ENCODE measurements around the gene DNAH9.

DNAH9 gene

DNA sequence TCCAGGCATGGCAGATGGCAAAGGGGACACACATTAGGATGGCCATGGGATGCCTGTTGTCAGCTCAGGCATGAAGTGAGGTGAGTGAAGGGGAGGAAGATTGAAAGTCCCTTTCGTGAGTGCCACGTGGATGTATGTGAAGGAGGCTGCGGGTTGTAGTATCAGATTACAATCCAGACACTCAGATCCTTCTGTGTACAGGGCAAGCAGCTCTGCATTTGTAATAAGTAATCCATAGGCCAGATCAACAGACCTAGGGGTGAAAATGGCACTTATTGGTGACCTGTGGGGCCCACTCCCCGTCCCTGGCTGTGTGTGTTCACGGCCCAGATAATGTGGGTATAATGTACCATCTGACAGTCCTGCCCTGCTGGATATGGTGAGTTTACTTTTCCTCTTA, 159.5 kb downstream of the DNAH9 start:
- DNase-seq (ENCODE audit: low spot score), result no peak

DNA sequence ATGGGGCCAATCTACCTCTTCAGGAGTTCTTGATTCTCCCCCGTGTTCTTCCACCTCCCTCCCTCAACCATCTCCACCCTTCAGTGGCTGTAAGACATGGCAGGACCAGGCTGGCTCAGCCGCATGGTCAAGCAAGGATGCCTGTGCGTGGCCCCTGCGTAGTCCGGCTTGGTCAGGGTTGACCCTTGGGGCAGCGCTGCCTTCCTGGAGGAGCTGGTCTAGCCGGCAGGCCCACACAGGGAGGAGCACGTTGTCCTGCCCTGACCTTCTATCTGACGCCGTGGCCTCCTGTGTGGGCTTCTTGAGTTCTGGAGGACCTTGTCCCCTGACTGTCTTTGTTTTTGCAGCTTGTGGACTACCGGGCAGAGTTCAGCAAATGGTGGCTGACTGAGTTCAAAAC, 169.8 kb downstream of the DNAH9 start:
- DNase-seq (ENCODE audit: low spot score), result no peak

DNA sequence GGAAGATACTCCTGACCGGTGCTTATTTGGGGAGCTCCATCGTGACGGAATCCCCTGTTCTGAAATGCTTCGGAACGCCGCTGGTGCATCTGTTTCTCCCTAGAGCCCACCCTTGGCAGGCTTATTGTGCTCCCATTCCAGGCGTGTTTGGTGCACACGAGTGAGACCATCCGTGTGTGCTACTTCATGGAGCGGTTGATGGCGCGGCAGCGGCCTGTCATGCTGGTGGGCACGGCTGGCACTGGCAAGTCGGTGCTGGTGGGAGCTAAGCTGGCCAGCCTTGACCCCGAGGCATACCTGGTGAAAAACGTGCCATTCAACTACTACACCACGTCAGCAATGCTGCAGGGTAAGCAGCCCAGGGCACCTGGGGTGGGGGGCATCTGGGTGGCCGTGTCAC, 170.7 kb downstream of the DNAH9 start:
- no peak for DNase-seq (ENCODE audit: low spot score)

DNA sequence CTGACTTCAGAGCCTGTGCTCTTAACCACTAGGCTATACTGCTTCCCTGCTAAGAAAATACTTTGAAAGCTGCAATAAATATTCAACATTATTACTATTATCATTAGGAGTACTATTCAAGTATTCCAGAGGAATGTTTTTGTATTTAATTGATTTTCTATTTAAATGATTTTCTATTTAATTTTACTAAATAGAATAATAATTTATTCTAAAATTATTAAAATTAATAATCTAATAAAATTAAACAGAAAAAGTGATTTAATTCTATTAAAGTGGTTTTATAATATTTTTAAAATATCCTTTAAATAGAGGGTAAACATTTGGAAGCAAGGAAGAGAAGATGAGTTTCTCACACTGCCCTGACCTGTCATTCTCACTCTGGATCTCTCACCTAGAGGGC, 173.8 kb downstream of the DNAH9 start:
- DNase-seq (ENCODE audit: low spot score), result no peak

DNA sequence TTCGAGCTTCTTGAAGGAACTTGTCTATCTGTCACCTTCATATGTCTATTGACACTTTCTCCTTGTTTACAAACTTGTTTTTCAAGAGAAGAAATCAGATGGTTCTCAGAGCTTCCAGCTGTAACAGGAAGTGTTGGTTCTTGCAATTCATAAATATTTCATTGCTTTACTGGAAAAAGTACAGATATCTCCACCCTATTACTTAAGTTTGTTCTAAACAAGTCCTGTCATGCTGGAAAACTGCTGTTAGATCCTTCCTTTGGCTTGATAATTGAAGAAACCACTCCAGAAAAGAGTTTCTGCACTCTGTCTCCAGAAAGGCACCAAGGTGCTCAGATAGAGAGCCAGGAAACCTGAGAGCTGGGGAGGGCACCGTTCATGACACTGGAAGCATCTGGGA, 181.6 kb downstream of the DNAH9 start:
- DNase-seq (ENCODE audit: low spot score), result no peak

DNA sequence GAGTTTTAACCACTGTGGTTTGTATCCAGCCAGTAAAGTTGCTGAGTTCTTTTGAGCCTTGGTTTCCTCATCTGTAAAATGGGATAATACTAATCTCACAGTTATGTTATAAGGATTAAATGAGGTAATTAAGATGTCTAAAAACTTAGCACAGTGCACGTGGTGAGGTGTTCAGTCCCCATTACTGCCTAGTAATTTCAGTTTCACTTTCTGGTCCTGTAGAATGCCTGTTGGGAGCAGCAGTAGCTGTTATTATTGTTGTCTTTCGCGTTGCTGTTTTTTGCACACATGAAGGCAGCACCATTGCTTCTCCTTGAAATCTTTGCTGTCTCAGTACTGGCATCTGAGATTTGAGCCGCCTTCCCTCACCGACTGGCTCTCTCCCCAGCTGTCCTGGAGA, 182.4 kb downstream of the DNAH9 start:
- DNase-seq (ENCODE audit: low spot score), result no peak

DNA sequence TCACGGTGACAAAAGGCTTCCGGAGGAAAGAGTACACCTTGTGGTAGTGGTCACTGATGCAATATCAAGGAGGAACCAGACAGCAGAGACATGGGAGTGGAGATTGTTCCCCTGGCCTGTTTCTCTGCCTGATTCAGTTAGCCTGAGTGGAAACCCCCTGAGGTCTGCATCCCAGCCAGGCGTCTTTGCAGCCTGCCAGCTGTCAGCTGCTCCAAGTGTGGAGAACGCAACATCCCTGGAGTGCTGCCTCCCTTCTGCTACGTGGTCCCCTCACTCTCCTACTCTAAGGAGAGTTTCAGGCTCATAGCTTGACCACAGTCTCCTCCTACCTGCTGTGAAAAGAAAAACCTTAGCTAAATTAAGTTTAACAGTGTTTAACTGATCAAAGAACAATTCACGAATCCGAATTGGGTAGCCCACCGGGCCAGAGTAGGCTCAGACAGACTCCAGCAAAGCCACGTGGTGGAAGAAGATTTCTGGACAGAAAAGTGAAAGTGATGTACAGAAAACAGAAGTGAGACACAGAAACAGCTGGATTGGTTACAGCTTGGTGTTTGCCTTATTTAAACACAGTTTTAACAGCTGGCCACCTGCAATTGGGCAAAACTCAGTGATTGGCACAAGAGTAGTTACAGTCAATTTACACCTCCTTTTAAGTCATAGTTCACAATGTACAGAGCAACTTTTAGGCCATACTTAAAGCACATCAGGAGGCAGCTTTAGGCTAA, 188.6 kb downstream of the DNAH9 start:
- no peak for DNase-seq (ENCODE audit: low spot score)

DNA sequence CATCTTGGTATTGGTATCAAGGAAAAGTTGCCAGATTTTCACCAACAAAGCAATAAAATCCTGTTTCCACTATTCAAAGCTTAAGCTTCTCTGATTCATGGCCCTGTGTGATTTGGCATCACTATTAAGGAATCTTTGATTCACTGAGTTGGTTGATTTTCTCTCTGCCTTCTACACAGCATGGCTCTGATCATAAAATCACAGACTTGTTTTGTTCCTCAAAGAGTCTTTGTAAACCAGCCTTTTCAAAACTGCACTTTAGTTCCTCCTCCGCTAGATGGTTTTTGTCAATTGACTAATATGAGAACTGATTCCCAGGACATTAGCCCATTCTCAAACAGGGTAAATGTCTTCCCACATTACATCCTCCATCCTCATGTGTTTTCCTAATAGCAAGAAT, 197.6 kb downstream of the DNAH9 start:
- DNase-seq (ENCODE audit: low spot score), result peak; percentile 3

DNA sequence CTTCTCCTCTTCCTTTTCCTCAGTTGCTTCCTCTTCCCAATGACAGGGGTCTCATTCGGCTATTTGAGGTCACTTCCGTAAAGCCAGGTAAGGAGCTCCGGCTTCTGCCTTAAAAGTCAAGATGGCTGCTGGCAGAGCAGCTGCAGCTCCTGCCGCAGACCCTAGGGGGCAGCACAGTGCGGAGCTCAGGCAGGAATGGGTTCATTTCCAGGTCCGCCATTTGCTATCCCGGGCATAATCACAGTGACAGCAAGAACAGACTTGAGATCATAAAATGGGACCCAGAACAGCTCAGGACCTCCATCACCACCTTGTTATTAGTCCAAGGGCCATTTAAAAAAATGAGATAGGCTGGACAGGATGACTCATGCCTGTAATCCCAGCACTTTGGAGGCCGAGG, 199.5 kb downstream of the DNAH9 start:
- DNase-seq (ENCODE audit: low spot score), result no peak

DNA sequence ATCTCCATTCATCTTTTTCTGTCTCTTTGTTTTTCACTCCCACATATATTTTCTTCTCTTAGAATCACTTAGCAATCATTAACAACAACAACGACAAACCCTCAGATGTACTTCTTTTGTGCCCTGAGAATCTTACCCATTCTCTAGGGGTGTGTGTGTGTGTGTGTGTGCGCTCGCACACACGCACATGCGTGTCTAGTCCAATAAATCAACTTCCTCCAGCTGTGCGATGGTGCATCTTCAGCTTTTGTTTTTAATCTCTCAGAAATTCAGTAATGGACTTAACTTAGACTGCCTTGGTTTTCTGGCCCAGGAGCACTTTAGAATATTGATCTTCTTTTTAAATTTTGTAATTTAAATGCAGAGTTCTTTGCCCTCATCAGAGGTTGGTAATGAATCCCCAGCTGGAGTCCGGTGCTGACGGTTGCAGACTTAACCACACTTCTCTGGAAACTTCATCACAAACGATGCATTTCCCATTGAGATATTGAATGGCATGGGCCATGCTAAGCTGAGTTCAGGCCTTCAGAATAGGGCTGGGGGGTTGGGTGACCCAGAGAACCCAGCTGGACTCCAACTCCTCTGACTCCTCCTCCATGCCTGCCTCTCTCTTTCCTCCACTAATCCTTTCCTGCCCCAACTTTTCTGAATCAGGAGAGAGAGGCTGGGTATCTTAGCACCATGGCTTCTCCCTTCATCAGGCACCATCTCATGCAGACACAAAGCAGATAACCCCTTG, 205.1 kb downstream of the DNAH9 start:
- DNase-seq (ENCODE audit: low spot score), result no peak

DNA sequence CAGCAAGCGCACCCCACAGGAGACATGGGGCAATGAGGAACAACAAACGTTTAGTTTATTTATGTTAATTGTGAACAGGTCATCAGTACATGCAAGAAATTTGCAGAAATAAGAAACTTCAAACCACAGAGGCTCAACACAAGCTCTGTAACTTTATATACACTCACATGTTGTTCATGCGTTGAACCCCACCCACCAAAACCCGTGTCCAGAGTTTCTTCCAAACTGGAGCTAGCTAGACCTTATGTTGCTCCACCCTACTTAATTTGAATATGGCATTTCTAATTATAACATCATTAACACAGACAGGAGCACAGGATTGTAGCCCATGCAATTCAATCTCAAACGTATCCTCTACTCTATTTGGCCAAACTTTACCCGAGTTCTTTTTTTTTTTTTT, 206.9 kb downstream of the DNAH9 start:
- no peak for DNase-seq (ENCODE audit: low spot score)

DNA sequence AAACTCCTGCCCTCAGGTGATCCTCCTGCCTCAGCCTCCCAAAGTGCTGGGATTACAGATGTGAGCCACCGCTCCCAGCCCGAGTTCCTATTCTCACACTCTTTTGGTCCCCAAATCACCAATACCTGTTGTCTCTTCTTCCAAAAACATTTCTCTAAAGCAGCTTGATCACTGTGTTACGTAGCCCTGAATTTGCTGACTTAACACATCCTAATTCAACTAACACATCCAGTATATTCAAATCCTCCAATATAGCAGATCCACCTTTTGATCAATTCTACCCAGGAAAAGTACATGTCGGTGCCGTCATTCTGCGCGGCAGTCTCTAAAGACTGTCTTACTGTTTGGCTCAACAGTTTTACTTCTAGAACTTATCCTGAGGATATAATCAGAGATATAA, 207.7 kb downstream of the DNAH9 start:
- DNase-seq (ENCODE audit: low spot score), result no peak

DNA sequence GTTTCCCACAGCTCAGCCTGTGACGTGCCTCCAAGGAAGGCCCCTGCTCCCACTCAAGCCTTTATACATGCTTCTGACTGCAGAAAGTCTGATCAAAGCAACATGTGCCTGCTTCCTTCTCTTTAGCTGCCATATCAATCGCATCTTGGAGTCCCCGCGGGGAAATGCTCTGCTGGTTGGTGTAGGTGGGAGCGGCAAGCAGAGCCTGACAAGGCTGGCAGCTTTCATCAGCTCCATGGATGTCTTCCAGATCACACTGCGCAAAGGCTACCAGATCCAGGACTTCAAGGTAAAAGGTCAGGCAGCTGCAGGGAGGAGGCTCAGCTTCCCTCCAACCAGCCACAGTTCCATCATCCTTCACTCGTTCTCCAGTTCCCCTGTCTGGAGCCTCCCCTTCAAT, 209.3 kb downstream of the DNAH9 start:
- DNase-seq (ENCODE audit: low spot score), result no peak

DNA sequence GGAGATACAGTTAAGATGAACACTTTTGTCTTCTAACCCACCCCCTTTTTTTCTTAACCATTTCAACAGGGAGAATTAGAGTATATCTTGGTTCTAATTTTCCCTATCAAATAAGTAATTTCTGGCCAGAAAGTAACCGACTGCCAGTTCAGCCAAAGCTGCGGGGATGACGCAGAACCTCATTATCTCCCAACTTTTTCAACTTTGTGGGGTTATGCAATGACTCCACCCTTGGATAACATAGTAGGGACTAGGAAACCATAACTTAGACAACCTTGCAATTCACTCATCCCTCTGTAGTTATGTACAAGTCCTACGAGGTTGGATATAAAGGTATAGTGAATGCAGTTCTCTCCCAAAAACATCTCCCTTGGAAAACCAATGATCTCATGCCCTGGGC, 215.0 kb downstream of the DNAH9 start:
- DNase-seq (ENCODE audit: low spot score), result no peak

DNA sequence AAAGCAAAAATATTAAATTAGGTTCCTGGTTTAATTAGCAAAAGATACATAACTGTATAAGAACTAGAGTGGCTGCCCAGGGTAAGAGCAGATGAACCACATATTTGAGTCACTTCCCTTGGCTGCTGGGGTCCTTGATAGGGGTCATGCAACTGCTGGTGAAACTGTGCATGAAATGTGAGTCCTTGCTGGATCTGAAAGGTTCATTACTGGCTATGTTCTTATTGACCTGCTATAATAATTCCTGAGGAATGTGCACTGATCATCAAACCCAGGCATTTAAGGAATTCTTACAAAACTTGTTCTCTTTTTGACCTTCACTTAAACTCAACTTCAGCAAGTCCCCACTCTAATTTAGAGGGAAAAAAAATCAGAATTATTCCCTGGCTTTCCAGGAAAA, 215.6 kb downstream of the DNAH9 start:
- no peak for DNase-seq (ENCODE audit: low spot score)

DNA sequence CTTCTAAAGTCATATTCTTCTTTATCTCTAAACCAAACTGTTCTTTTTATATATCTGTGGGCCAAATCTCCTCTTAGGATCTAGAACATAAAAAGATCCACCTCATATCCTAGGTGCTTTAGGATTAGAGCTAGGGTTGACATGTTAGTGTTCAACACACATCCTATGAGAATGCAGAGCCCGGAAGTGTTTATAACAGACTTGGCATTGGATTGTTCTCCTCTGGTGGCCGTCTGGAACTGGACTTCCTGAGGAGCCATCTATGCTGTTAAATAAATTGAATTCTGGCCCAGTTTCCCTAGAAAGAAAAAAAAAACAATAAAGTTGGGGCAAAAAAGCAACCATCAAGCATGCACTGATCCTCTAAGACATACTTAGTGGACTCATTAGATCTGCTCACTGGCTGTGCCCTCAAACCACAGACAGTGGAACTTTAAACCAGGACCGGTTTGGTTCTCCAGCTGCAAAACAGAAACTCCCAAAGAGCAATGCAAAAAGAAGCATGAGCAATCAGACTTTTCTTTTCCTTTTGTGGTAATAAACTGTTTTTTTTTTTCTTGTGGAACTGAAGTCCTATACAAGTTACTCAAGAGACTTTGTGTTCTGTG, 216.5 kb downstream of the DNAH9 start:
- no peak for DNase-seq (ENCODE audit: low spot score)

DNA sequence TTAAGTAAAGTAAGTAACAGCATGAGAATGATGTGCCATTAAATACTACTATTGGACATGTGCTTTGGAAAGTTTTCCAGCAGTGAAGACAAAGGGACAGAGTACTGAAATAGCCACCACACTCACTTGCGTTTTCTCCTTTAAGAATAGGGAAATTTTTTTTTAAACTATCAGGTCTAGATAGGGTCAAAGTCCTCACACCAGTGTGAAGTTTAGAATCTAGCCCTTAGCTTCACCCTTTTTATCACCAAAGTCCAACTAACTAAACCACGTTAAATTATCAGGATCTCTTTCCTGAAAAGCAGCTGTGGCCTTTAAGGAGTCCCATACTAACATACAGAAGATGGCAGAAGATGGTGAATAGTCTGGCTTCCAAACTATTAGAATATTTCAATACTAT, 218.1 kb downstream of the DNAH9 start:
- DNase-seq (ENCODE audit: low spot score), result no peak

DNA sequence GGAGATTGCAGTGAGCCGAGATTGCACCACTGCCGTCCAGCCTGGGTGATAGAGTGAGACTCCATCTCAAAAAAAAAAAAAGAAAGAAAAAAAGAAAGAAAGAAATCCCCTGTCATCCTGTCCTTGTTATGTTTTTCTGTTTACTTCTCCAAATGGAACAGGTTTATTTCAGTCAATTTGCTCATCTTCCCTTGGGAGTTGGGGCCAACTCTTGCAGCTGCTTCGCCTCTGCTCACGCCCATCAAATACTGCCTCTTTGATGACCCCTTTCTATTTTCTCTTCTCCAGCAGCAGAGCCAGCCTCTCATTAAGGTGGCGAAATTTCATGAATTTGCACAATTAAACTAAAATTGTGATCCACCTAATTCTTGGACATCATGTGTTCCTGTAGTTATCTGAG, 225.6 kb downstream of the DNAH9 start:
- no peak for DNase-seq (ENCODE audit: low spot score)

DNA sequence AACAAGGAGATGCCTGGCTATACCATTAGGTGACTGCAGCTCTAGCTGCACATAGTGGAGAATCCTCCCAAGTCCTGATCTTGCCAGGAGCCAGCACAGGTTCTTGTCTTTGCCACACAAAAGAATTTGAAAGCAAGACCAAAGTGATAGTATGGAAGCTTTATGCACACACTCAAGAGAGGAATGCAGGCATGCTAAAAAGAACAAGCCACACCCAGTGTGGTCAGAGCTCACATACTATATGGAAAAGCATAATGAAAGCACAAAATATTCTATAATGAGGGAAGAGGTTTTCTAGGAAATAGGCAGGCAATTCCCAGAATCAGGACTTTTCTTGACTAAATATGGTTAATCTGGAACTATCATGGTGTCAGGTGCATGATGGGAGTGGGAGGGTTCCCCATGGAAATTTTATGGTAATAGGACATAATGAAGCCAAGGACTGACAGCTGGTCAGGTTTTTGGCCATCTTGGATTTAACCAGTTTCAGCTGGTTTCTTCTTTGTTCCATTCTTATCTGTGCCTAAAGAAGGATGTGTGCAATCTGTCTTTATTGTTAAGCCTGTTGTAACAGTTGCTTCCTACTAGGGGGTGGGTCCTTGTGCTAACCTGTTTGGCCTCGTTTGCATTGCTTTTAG, 227.4 kb downstream of the DNAH9 start:
- no peak for DNase-seq (ENCODE audit: low spot score)

DNA sequence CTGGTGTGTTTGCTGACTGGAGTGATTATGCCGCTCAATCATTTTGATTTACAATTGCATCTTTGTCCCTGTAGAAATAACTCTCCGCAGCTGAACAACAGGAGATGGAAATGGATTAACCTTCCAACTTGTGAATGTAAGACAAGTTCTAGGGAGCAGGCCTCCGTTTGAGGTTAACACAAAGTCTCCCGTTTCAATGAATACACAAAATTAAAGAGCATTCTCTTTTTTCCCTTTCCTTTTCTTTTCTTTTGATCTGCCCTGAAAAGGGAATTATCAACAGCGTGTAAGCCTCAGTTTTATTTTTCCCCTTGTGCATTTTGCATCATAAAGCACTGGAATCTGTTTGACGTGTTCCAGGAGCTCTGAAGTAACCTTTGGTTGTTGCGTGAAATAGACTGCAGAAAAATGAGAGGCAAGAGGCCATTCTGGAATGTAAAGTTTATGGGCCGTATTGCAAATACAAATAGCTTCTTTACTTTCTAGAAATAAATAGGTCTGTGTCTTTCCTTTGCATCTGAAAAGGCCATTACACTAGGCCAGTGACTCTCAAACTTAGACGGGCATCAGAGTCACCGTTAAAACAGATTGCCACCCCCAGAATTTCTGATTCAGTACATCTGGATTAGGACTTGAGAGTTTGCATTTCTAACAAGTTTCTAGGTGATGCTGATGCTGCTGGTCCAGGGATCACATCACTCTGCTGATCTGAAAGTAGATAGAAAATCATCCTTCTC, 234.3 kb downstream of the DNAH9 start:
- DNase-seq (ENCODE audit: low spot score), result no peak

DNA sequence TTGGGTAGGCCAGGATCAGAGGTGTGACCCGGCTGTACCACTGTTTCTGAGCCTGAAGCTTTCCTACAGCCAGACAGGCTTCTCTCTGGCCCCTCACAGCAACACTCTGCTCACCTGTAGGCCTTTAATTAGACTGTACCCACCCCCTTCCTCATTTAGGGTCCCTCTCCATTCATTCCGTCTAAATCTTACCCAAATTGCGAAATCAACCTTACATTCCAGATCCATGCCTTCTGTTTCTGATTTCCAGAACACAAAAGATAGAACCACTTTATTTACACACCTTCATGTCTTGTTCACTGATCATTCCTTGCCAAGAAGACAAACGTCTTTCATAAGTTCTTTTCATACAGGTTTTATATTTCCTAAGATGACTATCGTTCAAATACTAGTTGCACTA, 238.2 kb downstream of the DNAH9 start:
- no peak for DNase-seq (ENCODE audit: low spot score)

DNA sequence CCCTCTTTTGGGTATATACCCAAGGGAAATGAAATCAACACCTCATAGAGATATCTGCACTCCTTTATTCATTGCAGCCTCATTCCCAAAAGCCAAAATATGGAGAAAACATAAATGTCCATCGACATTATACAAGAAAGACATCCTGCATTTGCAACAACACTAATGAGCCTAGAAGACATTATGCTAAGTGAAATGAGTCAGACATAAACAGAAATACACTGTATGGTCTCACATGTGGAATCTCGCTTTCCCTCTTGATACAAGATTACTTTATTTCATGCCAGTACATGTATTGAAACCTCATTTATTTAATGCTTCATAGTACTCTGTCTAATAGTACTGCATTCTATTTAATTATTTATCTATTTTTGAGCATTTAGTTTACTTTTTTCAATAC, 241.8 kb downstream of the DNAH9 start:
- no peak for DNase-seq (ENCODE audit: low spot score)

Measured in putamen (tissue), 1 donor.